ENCODE results near the gene MT2A.

DNA sequence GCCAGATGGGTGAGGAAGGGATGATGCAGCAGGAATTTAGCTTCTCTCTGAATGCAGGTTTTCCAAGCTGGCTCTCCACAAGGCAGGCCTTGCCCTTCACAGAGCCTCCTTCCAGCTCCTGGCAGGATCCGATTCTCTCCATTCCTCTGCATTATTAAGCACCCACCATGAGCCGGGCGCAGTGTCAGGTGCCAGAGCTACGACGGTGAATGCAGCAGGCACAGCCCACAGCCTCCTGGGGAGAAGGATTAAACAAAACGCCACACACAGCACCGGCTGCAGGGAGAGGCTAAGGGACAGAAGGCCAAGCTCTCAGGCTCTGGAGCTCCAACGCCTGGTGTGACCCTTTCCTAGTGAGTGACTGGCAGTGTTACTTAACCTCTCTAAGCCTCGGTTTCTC lies 7.1 kb upstream of the MT2A start:
- TF ChIP-seq, protein P1, sequence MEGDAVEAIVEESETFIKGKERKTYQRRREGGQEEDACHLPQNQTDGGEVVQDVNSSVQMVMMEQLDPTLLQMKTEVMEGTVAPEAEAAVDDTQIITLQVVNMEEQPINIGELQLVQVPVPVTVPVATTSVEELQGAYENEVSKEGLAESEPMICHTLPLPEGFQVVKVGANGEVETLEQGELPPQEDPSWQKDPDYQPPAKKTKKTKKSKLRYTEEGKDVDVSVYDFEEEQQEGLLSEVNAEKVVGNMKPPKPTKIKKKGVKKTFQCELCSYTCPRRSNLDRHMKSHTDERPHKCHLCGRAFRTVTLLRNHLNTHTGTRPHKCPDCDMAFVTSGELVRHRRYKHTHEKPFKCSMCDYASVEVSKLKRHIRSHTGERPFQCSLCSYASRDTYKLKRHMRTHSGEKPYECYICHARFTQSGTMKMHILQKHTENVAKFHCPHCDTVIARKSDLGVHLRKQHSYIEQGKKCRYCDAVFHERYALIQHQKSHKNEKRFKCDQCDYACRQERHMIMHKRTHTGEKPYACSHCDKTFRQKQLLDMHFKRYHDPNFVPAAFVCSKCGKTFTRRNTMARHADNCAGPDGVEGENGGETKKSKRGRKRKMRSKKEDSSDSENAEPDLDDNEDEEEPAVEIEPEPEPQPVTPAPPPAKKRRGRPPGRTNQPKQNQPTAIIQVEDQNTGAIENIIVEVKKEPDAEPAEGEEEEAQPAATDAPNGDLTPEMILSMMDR (IDR thresholded peaks at IDR 0.05) = no peak
- no peak for TF ChIP-seq POLR2A (IDR thresholded peaks at IDR 0.05)
